HCT116 (cell line): ENCODE measurements around the gene ZNF516.

Experiments used
- ELF1 ChIP-seq: IDR thresholded peaks from 2 replicates; pipeline ENCODE4 v1.6.1; 2012; ENCODE audit warnings: low read depth, borderline replicate concordance
- RAD21 ChIP-seq: IDR thresholded peaks from 2 replicates; pipeline ENCODE4 v1.6.1; 2012; ENCODE audit warnings: low read depth, mild to moderate bottlenecking
- SIN3A ChIP-seq: IDR thresholded peaks from 2 replicates; pipeline ENCODE4 v1.6.1; 2012; ENCODE audit warnings: low read depth
- SRF ChIP-seq: IDR thresholded peaks from 2 replicates; pipeline ENCODE4 v1.6.1; 2012; ENCODE audit warnings: low read depth
- TCF7L2 ChIP-seq: IDR thresholded peaks from 2 replicates; pipeline ENCODE4 v1.7.0; 2011; ENCODE audit warnings: borderline replicate concordance, inconsistent platforms; ENCODE audit not compliant: insufficient read depth, insufficient read length; ENCODE audit errors: extremely low read depth
- TF ChIP-seq, protein P1 (sequence below), 3 experiments: fragments of 200-600 bp in 1 of 3; sonication (generic) in 1 of 3; IDR thresholded peaks in 2 of 3; conservative IDR thresholded peaks in 1 of 3; 2 replicates each; pipeline ENCODE4 v1.5.1; 2012 to 2017; ENCODE audit warnings: low read depth in 2 of 3, low read length in 2 of 3, antibody characterized with exemption in 1 of 3, borderline replicate concordance in 1 of 3, control low read depth in 1 of 3, mild to moderate bottlenecking in 1 of 3, mixed read lengths in 1 of 3, mixed run types in 1 of 3, moderate library complexity in 1 of 3; ENCODE audit not compliant: insufficient read depth in 1 of 3
- TF ChIP-seq, protein P2 (sequence below): IDR thresholded peaks from 2 replicates; pipeline ENCODE4 v1.6.1; 2011; ENCODE audit warnings: mild to moderate bottlenecking, low read length, moderate library complexity; ENCODE audit not compliant: insufficient replicate concordance; ENCODE audit errors: extremely low read depth

DNA sequence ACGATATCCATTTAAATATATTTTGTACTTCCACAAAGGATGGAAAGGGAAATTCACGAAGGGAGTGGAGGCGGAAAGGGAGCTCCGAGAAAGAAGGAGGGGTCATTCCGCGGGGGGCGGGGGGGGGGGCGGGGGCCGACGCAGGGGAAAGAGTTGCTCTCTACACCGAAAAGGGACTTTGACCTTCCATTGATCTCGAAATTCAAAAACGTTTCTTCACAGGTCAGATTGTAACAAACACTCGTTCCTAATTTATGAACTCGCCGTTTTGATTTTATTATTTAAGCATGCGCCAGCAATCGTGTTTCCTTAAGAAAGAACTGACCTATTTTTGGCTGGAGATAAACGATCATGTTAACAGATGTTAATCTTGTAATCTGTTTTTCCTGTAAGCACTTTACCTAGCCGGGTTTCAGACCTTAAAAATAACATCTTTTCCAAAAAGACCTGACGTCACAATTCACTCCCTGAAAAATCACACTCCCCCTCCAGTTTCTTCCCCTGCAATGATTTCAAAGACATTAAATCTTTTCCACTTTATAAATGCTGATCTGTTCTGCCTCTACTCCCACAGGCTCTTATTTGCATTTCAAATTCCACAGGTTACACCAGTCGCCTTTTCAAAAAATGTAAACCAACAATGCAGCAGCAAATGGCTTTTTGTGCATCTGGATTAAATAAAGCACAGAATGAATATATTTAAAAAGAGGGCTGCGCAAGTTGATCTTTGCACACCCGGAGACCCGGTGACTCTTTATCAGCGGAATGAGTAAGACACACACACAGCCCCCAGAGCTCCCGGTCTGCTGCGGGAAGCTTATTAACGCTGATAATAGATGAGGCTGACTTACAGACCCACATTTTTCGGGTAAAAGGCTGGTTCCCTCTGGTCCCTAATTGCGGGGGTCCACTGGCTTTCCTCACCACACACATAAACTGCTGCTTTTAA lies 1.6 kb downstream of the ZNF516 start:
- TF ChIP-seq SRF (no peak), SIN3A (no peak), TCF7L2 (no peak), RAD21 (no peak), ELF1 (no peak)
- TF ChIP-seq, protein P1, sequence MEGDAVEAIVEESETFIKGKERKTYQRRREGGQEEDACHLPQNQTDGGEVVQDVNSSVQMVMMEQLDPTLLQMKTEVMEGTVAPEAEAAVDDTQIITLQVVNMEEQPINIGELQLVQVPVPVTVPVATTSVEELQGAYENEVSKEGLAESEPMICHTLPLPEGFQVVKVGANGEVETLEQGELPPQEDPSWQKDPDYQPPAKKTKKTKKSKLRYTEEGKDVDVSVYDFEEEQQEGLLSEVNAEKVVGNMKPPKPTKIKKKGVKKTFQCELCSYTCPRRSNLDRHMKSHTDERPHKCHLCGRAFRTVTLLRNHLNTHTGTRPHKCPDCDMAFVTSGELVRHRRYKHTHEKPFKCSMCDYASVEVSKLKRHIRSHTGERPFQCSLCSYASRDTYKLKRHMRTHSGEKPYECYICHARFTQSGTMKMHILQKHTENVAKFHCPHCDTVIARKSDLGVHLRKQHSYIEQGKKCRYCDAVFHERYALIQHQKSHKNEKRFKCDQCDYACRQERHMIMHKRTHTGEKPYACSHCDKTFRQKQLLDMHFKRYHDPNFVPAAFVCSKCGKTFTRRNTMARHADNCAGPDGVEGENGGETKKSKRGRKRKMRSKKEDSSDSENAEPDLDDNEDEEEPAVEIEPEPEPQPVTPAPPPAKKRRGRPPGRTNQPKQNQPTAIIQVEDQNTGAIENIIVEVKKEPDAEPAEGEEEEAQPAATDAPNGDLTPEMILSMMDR (IDR thresholded peaks at IDR 0.05 in 2 of 3, conservative IDR thresholded peaks at IDR 0.05 in 1 of 3; ENCODE audit: borderline replicate concordance in 1 of 3, insufficient read depth in 1 of 3, low read depth in 2 of 3, low read length in 2 of 3) = no peak
- TF ChIP-seq, protein P2, sequence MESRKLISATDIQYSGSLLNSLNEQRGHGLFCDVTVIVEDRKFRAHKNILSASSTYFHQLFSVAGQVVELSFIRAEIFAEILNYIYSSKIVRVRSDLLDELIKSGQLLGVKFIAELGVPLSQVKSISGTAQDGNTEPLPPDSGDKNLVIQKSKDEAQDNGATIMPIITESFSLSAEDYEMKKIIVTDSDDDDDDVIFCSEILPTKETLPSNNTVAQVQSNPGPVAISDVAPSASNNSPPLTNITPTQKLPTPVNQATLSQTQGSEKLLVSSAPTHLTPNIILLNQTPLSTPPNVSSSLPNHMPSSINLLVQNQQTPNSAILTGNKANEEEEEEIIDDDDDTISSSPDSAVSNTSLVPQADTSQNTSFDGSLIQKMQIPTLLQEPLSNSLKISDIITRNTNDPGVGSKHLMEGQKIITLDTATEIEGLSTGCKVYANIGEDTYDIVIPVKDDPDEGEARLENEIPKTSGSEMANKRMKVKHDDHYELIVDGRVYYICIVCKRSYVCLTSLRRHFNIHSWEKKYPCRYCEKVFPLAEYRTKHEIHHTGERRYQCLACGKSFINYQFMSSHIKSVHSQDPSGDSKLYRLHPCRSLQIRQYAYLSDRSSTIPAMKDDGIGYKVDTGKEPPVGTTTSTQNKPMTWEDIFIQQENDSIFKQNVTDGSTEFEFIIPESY = no peak
